Muscle layer of colon (tissue), 2 donors: ENCODE data around the gene SHBG.
"Not testable (repeated sequence)": the region's sequence is repeated elsewhere in the genome, so short reads cannot be mapped to it uniquely, and the experiment has no call there.

Experiments
- H3K27ac ChIP-seq: one replicate; pipeline ENCODE4 v1.7.0; 2013; ENCODE audit warnings: low read depth, mild to moderate bottlenecking, low read length, moderate library complexity
- H3K27me3 ChIP-seq, 2 donors: one replicate each; pipeline ENCODE4 v1.7.0; 2013; ENCODE audit warnings: low read length in 2 of 2, mild to moderate bottlenecking in 2 of 2; ENCODE audit not compliant: insufficient read depth in 2 of 2, control insufficient read depth in 1 of 2
- H3K36me3 ChIP-seq: one replicate; pipeline ENCODE4 v1.7.0; 2013; ENCODE audit warnings: mild to moderate bottlenecking, low read length; ENCODE audit not compliant: insufficient read depth
- H3K4me1 ChIP-seq: one replicate; pipeline ENCODE4 v1.7.0; 2013; ENCODE audit warnings: mild to moderate bottlenecking, low read length; ENCODE audit not compliant: insufficient read depth
- H3K4me3 ChIP-seq, 2 donors: one replicate each; pipeline ENCODE4 v1.7.0; 2013; ENCODE audit warnings: low read length in 2 of 2, low read depth in 1 of 2, mild to moderate bottlenecking in 1 of 2, moderate library complexity in 1 of 2
- H3K9ac ChIP-seq: one replicate; pipeline ENCODE4 v1.7.0; 2013; ENCODE audit warnings: low read length
- H3K9me3 ChIP-seq: one replicate; pipeline ENCODE4 v1.7.0; 2013; ENCODE audit warnings: mild to moderate bottlenecking, low read length
- donor health status: abdominal sarcoma.
- donor health status: Adenocarcinoma of cecum.

The SHBG gene

DNA sequence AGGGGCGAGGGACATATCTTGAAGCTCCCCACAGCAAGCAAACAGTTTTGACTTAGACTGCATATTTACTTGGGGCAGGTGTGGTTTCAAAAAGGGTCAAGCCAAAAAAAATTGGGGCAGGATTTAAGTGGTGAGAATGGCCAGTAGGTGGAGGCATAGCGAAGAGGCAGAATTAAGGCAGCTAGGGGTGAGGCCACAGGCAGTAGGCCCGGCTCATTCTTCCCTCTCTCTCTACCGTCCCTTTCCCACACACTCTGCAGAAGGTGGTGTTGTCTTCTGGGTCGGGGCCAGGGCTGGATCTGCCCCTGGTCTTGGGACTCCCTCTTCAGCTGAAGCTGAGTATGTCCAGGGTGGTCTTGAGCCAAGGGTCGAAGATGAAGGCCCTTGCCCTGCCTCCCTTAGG is 2.6 kb downstream of the SHBG start:
- Histone ChIP-seq H3K4me3 (no peak overlapping the region), H3K27ac (no peak overlapping the region), H3K27me3 (no peaks in the 10 kb centered on the region), H3K36me3 (no peaks in the 10 kb centered on the region), H3K9ac (no peak overlapping the region), H3K4me1 (no peaks in the 10 kb centered on the region), H3K9me3 (no peaks in the 10 kb centered on the region)

DNA sequence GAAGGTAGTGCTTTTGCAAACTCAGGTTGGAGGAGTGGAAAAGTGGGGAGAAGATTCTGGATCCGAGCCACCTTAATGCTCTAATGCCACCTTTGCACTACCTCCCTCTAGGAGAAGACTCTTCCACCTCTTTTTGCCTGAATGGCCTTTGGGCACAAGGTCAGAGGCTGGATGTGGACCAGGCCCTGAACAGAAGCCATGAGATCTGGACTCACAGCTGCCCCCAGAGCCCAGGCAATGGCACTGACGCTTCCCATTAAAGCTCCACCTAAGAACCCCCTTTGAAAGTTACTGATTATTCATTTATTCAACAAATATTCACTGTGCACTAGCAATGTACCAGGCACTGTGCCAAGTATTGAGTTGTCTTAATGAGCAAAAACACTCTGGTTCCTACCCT is 3.2 kb downstream of the SHBG start:
- Histone ChIP-seq H3K27ac (no peak overlapping the region), H3K4me1 (no peaks in the 10 kb centered on the region), H3K9ac (no peak overlapping the region), H3K9me3 (no peaks in the 10 kb centered on the region), H3K27me3 (no peaks in the 10 kb centered on the region), H3K36me3 (no peaks in the 10 kb centered on the region), H3K4me3 (no peak overlapping the region)

DNA sequence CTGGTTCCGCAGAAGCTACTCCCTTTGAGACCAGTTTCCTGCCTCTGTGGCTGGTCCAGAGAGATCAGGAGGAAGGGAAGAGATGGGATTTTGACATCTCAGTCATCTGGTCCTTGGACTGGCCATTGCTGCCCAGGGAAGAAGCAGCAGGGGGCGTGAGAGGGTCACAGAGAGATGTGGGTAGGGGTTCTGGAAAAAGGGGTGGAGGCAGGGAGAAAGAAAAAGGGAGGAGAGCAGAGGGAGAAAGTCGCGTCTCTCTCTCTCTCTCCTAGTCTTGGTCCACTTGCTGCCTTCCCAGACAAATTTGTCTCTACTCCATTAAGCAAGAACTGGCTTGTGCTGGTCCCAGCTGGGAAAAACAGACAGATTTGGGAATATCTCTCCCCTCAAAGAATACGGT is 4.4 kb downstream of the SHBG start:
- no peak overlapping the region for H3K9ac ChIP-seq
- no peak overlapping the region for H3K27ac ChIP-seq
- H3K36me3 ChIP-seq, result no peaks in the 10 kb centered on the region
- no peak overlapping the region for H3K4me3 ChIP-seq
- H3K9me3 ChIP-seq, result no peaks in the 10 kb centered on the region
- no peaks in the 10 kb centered on the region for H3K27me3 ChIP-seq
- no peaks in the 10 kb centered on the region for H3K4me1 ChIP-seq

DNA sequence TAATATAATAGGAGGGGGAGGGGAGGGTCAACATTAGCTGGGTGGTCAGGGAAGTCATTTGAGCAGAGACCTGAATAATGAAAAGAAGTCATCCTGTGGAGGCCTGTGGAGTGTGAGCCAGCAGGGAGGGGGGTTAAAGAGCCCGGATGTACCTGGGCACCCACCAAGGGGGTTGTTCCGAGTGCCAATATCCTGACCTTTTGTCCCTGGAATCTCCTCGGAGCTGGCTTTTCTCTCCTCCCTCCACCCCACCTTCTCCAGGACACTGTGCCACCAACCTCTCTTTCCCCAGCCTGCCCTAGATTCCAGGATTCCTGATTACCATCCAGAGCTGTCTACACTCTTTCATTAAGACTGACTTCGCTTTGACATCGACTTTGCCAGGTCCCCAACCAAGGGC is 6.2 kb downstream of the SHBG start:
- H3K27me3 ChIP-seq, result no peaks in the 10 kb centered on the region
- H3K4me3 ChIP-seq, result no peak overlapping the region
- H3K9ac ChIP-seq, result no peak overlapping the region
- no peaks in the 10 kb centered on the region for H3K36me3 ChIP-seq
- no peak overlapping the region for H3K27ac ChIP-seq
- H3K9me3 ChIP-seq, result no peaks in the 10 kb centered on the region
- no peaks in the 10 kb centered on the region for H3K4me1 ChIP-seq

DNA sequence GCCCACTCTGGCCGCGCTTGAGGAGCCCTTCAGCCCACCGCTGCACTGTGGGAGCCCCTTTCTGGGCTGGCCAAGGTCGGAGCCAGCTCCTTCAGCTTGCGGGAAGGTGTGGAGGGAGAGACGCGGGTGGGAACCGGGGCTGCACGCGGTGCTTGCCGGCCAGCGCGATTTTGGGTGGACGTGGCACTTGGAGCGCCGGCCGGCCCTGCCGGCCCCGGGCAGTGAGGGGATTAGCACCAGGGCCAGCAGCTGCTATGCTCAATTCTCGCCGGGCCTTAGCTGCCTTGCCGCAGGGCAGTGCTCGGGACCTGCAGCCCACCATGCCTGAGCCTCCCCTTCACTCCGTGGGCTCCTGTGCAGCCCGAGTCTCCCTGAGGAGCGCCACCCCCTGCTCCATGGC is 10.8 kb downstream of the SHBG start:
- Histone ChIP-seq H3K27me3 (no peaks in the 10 kb centered on the region), H3K4me1 (no peaks in the 10 kb centered on the region), H3K36me3 (no peaks in the 10 kb centered on the region), H3K4me3 (no peak overlapping the region), H3K9ac (no peak overlapping the region), H3K27ac (no peak overlapping the region), H3K9me3 (no peaks in the 10 kb centered on the region)

DNA sequence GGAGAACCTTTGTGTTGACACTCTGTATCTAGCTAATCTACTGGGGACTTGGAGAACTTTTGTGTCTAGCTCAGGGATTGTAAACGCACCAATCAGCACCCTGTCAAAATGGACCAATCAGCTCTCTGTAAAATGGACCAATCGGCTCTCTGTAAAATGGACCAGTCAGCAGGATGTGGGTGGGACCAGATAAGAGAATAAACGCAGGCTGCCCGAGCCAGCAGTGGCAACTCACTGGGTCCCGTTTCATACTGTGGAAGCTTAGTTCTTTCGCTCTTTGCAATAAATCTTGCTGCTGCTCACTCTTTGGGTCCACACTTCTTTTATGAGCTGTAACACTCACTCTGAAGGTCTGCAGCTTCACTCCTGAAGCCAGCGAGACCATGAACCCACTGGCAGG is 11.7 kb downstream of the SHBG start:
- H3K9me3 ChIP-seq, H3K4me3 ChIP-seq, H3K27me3 ChIP-seq: not testable (repeated sequence)

DNA sequence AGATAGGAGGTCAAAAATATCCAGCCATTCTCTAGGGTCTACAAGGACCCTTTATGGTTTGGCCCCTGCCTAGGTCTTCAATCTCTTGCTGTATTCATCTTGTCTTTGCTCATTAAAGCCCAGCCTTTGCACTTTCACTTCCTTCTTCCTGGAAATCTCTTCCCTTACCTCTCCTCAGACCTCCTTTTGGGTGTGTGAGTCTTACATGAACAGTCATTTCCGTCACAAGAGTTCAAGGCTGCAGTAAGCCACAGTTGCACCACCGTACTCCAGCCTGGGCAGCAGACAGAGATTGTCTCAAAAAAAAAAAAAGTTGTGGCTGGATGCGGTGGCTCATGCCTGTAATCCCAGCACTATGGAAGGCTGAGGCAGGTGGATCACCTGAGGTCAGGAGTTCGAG is 14.8 kb downstream of the SHBG start:
- Histone ChIP-seq H3K36me3 (no peaks in the 10 kb centered on the region), H3K9me3 (no peaks in the 10 kb centered on the region), H3K4me3 (no peak overlapping the region), H3K9ac (no peak overlapping the region), H3K27me3 (peaks cover 0 to 1% of the 10 kb centered on the region in 2 donors), H3K27ac (no peak overlapping the region), H3K4me1 (no peaks in the 10 kb centered on the region)

More for the DNA sequence above, 11.7 kb downstream of the SHBG start:
- H3K9ac ChIP-seq, H3K4me1 ChIP-seq, H3K36me3 ChIP-seq, H3K27ac ChIP-seq: not testable (repeated sequence)

DNA sequence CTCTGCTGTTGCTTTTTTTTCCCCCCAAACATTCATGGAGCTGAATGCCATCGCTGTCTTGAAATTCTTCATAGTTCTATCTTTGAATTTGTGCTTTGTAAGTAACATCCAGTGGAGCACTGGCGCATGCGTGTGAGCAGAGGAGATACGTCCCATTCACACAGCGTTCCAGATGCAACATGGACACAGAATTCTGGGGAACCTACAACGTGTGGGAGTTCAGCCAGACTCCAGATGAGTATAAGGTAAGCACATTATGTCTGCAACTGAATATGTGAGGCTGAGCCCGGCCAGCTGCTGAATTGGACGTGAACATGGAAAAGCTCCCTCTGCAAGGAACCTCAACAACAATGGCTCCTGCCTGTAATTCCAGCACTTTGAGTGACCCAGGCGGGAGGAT is 16.5 kb downstream of the SHBG start:
- no peak overlapping the region for H3K27ac ChIP-seq
- no peak overlapping the region for H3K9ac ChIP-seq
- no peaks in the 10 kb centered on the region for H3K36me3 ChIP-seq
- H3K9me3 ChIP-seq, result no peaks in the 10 kb centered on the region
- H3K4me3 ChIP-seq, result no peak overlapping the region
- H3K27me3 ChIP-seq, result peaks cover 4 to 18% of the 10 kb centered on the region in 2 donors
- H3K4me1 ChIP-seq, result peaks cover 10% of the 10 kb centered on the region

DNA sequence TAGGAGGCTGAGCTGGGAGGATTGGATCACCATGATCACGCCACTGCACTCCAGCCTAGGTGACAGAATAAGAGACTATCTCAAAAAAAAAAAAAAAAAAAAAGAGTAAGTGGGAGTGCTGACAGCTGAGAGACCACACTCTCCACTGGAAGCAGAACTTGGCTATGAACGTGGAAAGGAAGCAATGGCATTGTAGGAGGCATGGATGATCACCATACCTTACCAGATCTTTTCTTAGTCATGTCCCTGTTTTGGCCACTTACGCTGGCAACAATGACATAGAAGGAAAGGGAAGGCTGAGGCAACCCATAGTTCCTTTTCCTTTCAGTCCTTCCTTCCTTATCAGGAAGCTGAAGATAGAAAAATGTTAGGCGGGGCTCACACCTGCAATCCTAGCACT is 17.1 kb downstream of the SHBG start:
- H3K9ac ChIP-seq, result no peak overlapping the region
- no peak overlapping the region for H3K4me3 ChIP-seq
- H3K9me3 ChIP-seq, result no peaks in the 10 kb centered on the region
- no peaks in the 10 kb centered on the region for H3K36me3 ChIP-seq
- H3K4me1 ChIP-seq, result peaks cover 10% of the 10 kb centered on the region
- peaks cover 4 to 24% of the 10 kb centered on the region in 2 donors for H3K27me3 ChIP-seq
- no peak overlapping the region for H3K27ac ChIP-seq

DNA sequence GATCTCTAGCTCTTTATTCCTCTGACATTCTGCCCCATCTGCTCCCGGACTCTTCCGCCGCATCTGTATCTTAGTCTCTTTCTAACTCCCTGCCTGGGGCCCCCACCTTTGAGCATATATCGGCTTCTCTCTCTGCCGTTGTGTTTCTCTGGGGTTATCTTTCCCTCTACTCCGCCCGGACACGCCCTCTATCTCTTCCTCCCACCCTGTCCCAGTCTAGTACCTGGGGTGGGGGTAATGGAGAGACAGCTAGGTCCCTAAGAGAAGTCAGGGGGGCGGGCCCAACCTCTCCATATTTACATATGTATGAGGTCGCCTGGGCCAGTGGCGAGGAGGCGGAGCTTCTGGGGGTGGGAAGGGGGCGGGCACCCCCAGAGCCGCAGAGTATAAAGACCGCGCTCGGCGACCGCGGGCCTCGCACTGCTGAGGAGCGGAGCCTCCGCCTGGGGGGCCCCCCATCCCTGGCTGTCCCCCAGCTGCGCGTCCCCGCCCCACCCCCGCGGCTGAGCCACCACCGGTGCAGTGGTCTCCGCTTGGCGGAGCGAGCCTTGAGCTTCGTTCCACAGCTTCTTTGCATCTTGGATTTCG is 20.7 kb downstream of the SHBG start, which contains the start of gene ATP1B2:
Gene ATP1B2, plus strand, starts transcription at position 418 of the 588 bp plus-strand sequence. CDS start 593 bp downstream, outside the sequence.
- Histone ChIP-seq H3K9me3 (no peaks in the 10 kb centered on the region), H3K27ac (peak within 1 kb of the TSS; percentile 23), H3K36me3 (no peaks in the 10 kb centered on the region), H3K9ac (peak within 1 kb of the TSS; percentile 27), H3K4me3 (peak within 1 kb of the TSS; percentile 61 to 68), H3K4me1 (peaks cover 10% of the 10 kb centered on the region), H3K27me3 (peaks cover 4 to 26% of the 10 kb centered on the region in 2 donors)

DNA sequence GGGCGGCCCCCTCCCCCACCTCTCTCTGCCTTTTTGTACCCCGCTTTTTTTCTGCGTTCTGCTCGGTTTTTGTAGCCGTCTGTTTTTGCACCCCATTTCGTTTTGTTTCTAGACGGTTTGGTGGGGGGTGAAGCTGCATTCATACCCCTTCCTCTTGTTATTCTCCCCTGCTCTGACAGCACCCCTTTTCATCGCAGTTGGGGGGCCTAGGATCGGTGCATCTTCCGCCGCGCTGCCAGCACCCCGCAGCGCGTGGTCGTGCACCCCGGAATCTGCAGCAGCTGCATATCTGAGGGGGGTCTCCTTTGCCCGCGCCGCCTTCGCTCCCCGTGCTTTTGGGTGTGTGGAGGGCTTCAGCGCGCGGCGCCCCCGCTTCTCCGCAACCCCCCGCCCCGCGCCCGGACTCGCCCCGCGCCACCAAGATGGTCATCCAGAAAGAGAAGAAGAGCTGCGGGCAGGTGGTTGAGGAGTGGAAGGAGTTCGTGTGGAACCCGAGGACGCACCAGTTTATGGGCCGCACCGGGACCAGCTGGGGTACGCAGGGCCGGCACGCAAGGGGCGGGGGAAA is 21.2 kb downstream of the SHBG start:
- no peaks in the 10 kb centered on the region for H3K9me3 ChIP-seq
- H3K4me3 ChIP-seq, result peak overlapping the region; percentile 61 to 68
- H3K4me1 ChIP-seq, result peaks cover 10% of the 10 kb centered on the region
- peaks cover 4 to 26% of the 10 kb centered on the region in 2 donors for H3K27me3 ChIP-seq
- peak overlapping the region; percentile 23 for H3K27ac ChIP-seq
- no peaks in the 10 kb centered on the region for H3K36me3 ChIP-seq
- no peak overlapping the region for H3K9ac ChIP-seq
